HG03565 (cell line): ENCODE results near the gene DENND4A.

Experiments
- ATAC-seq: cut with Tn5 transposase; IDR thresholded peaks from one replicate; pipeline ENCODE4 v1.9.1; 2021; ENCODE audit warnings: mild to moderate bottlenecking, moderate library complexity; ENCODE audit not compliant: unreplicated experiment

The DENND4A gene

GRCh38 chr15:65682404-65682911 is 109.6 kb downstream of the DENND4A start:
- no peak for ATAC-seq

- ATAC-seq, result no peak
Measured at GRCh38 chr15:65680544-65680943, 111.5 kb downstream of the DENND4A start.

- ATAC-seq, result no peak
Measured at GRCh38 chr15:65676123-65676522, 116.0 kb downstream of the DENND4A start.

- no peak for ATAC-seq
Measured at GRCh38 chr15:65675551-65675950, 116.5 kb downstream of the DENND4A start.

GRCh38 chr15:65666257-65666656 is 125.8 kb downstream of the DENND4A start:
- no peak for ATAC-seq

GRCh38 chr15:65663521-65663920 is 128.6 kb downstream of the DENND4A start:
- ATAC-seq, result no peak

- ATAC-seq, result no peak
Measured at GRCh38 chr15:65660927-65661326, 131.2 kb downstream of the DENND4A start.

GRCh38 chr15:65659502-65660052 is 132.5 kb downstream of the DENND4A start:
- ATAC-seq, result no peak

- ATAC-seq, result no peak
Measured at GRCh38 chr15:65655457-65655856, 136.6 kb downstream of the DENND4A start.

GRCh38 chr15:65655026-65655425 is 137.1 kb downstream of the DENND4A start:
- ATAC-seq, result no peak

- no peak for ATAC-seq
Measured at GRCh38 chr15:65653801-65654521, 138.1 kb downstream of the DENND4A start.

GRCh38 chr15:65653341-65653740 is 138.8 kb downstream of the DENND4A start:
- no peak for ATAC-seq

GRCh38 chr15:65651831-65652749 is 140.0 kb downstream of the DENND4A start:
- ATAC-seq, result no peak

- ATAC-seq, result no peak
Measured at GRCh38 chr15:65651042-65651322, 141.1 kb downstream of the DENND4A start.

GRCh38 chr15:65650312-65651041 is 141.6 kb downstream of the DENND4A start:
- ATAC-seq, result no peak

- ATAC-seq, result no peak
Measured at GRCh38 chr15:65646486-65646885, 145.6 kb downstream of the DENND4A start.

GRCh38 chr15:65645392-65645791 is 146.7 kb downstream of the DENND4A start:
- ATAC-seq, result no peak

- ATAC-seq, result no peak
Measured at GRCh38 chr15:65644282-65644681, 147.8 kb downstream of the DENND4A start.

GRCh38 chr15:65642594-65642993 is 149.5 kb downstream of the DENND4A start:
- no peak for ATAC-seq

- no peak for ATAC-seq
Measured at GRCh38 chr15:65641768-65642475, 150.2 kb downstream of the DENND4A start.
